Stimulated activated CD8-positive, alpha-beta memory T cell treated with anti-CD3 and anti-CD28 coated beads, Interleukin-12 subunit alpha, Interleukin-12 subunit beta, amount 100 ng/mL, for 1 hour (primary cell): ENCODE results near the gene GALR2.

Experiments used
- DNase-seq: peaks from one replicate; pipeline ENCODE4 v3.0.0-alpha.2; 2020; ENCODE audit warnings: low read depth

Gene GALR2

DNA sequence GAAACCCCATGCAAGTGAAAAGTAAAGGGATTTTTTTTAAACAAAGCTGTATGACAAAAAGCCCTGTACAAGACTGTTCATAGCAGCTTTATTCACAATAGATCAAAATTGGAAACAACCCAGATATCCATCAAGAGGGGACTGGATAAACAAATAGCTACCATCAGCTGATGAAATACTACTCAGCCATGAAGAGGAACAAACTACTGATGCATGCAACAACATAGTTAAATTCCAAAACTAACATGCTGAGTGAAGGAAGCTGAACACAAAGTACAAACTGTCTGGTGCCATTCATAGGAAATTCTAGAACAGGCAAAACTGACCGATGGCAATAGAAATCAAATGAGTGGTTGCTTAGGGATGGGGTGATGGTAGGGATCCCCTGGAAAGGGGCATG lies 51.3 kb downstream of the GALR2 start:
- no peak for DNase-seq
